Measurements from ENCODE around the gene SLFN14.

DNA sequence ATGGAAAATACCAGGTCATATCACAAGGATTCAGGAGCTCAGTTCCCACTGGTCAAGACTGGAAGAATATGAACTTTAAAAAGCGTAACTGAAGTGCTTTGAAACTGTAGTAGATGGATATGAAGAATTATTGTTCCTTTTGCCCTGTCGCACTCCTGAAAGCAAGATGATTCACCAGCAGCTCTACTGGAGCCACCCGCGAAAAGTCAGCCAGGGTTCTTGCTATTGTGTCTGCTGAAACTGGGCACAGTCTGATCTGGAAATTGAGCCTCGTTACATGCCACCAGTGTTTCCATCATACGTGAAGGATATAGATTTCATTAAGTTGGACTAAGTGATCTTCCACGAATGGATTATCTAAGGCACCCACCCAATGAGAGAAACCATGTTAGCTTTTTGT lies 43.1 kb upstream of the SLFN14 start:
- no peak for TF ChIP-seq POLR2AphosphoS5 (IDR thresholded peaks at IDR 0.05; ENCODE audit: low read depth, low read length)
- TF ChIP-seq POLR2A (IDR thresholded peaks at IDR 0.05; ENCODE audit: low read depth, low read length) = no peak
- TF ChIP-seq TAF1 (IDR thresholded peaks at IDR 0.05; ENCODE audit: low read depth, low read length) = no peak
- no peak for TF ChIP-seq SPI1 (IDR thresholded peaks at IDR 0.05; ENCODE audit: low read depth, low read length)
- no peak for TF ChIP-seq PAX5 (IDR thresholded peaks at IDR 0.05; ENCODE audit: insufficient read depth, low read length, severe bottlenecking)

Measured in GM12891 (cell line).